Activated T-helper 9 cell treated with anti-CD3 and anti-CD28 coated beads, Interleukin-2, amount 50 U/mL, for 16 hours (primary cell): ENCODE results near the gene HCFC1R1.

Source experiments
- DNase-seq: peaks from one replicate; pipeline ENCODE4 v3.0.0-alpha.2; 2020; ENCODE audit warnings: low read depth

Gene HCFC1R1

GRCh38 chr16:2975161-2975795, 48.5 kb downstream of the HCFC1R1 start:
- no peak for DNase-seq

GRCh38 chr16:2974319-2975056, 49.3 kb downstream of the HCFC1R1 start:
- DNase-seq, result no peak

GRCh38 chr16:2973605-2974318, 50.0 kb downstream of the HCFC1R1 start:
- no peak for DNase-seq

GRCh38 chr16:2973093-2973492, 50.6 kb downstream of the HCFC1R1 start:
- DNase-seq, result no peak
